H4 (cell line): Measurements from ENCODE around the gene RPAP2. TPM values are rescaled to one million over a fixed set of nuclear protein-coding genes. Genes with fewer than 3 reads are reported as not detected.
"Not testable (repeated sequence)": the region's sequence is repeated elsewhere in the genome, so short reads cannot be mapped to it uniquely, and the experiment has no call there.

Experiments
- DNase-seq: peaks from one replicate; pipeline ENCODE4 v3.0.0-alpha.2; 2015; ENCODE audit warnings: low spot score
- total RNA-seq: library from RNA; depleted of rRNA; stranded (reverse); fragments of >200 nt; shearing (Covaris generic); gene quantifications from 2 replicates; pipeline ENCODE4 v1.2.3, GENCODE V29; 2014

The RPAP2 gene
- total RNA-seq, 1 experiment from 2014 or later, result 19.8 TPM

GRCh38 chr1:92376345-92376744 is 77.5 kb downstream of the RPAP2 start:
- no peak for DNase-seq

DNA sequence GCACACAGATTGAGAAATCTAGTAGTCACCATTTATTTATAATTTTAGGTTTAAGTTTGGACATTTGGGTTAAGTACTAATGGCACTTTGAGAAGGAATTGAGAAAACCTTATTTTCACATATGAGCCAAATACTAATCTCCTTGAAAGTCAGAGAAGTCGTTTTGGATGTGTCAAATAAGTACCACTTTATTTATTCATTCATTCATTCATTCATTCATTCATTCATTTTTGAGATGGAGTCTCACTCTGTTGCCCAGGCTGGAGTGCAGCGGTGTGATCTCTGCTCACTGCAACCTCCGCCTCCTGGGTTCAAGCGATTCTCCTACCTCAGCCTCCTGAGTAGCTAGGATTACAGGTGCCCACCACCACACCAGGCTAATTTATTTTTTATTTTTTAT is 79.1 kb downstream of the RPAP2 start:
- not testable (repeated sequence) for DNase-seq

DNA sequence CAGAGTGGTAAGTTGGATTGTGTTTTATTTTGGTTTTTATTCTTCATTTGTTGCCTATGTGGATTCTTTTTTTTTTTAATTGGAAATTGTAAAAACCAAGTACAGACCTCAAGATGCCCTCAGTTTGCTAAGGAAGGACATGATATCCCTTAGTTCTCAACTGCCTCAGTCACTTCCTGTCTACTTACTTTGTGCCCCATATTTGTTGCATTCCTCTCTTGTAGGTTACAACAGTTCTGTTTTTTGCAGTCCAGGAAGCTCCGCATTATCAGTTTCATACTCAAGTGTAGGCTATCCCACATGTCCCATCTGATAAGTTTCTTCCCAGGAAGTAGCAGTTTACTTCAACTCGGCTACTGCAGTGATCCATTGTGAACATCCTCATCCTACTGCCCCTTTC is 82.0 kb downstream of the RPAP2 start:
- no peak for DNase-seq

GRCh38 chr1:92393966-92394365 is 95.1 kb downstream of the RPAP2 start:
- not testable (repeated sequence) for DNase-seq

- DNase-seq, result no peak
Measured at GRCh38 chr1:92398519-92398918, 99.7 kb downstream of the RPAP2 start.

- DNase-seq, result no peak
Measured at GRCh38 chr1:92399076-92399475, 100.2 kb downstream of the RPAP2 start.

DNA sequence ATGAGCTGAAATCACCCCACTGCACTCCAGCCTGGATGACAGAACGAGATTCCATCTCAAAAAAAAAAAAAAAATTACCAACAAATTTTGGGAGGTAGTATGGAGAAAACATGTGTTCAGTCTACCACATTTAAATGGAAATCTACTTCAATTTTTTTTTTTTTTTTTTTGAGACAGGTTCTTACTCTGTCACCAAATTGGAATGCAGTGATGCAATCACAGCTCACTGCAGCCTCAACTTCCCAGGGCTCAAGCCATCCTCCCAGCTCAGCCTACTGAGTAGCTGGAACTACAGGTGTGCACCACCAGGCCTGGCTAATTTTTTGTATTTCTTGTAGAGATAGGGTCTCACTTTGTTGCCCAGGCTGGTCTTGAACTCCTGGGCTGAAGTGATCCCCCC is 105.8 kb downstream of the RPAP2 start:
- no peak for DNase-seq

DNA sequence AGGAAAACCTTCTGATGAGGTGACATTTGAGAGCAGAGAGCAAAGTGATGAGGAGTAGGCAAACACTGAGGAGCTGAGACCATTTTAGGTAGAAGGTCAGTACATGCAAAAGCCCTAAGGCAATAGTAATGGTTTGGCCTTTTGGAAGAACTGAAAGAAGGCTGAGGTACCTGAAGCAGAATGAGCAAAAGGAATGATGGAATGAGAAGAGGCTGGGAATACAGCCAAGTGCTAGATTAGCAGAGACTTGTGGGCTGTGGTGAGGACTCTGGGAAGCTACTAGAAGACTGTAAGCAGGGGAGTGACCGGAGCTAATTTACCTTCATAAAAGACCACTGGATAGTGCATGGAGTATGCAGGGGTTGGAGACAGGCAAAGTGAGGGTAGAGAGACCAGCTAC is 110.0 kb downstream of the RPAP2 start:
- DNase-seq, result peak; percentile 26

DNA sequence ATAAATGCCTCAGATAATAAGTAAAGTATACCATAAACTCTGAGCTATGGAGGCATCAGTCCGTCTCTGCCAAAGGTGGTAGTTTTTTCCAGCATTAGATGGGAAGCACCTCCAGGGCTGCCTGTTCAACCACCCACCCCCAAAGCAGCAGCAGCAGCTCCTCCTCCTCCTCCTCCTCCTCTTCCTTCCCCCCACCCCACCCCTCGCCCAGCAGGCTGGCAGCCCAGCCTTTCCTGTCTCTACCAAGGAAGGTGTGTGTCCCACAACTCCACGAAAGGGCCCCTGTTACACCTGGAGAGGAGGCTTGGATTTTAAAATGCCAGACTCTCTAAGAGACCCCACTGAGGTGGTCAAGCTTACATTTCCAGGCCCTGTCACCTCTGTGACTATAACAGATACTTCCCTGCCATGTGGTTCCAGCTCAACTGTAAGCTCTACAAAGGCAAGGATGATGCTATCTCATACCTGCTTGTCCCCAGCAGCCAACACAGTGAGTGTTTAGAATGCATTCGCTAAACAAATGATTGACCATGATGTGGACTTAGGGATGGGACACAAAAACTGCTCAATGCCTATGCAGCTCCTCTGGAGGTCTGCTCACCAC is 111.2 kb downstream of the RPAP2 start:
- no peak for DNase-seq

GRCh38 chr1:92410706-92411105 is 111.8 kb downstream of the RPAP2 start:
- no peak for DNase-seq

GRCh38 chr1:92411511-92411910 is 112.7 kb downstream of the RPAP2 start:
- DNase-seq, result peak; percentile 10

DNA sequence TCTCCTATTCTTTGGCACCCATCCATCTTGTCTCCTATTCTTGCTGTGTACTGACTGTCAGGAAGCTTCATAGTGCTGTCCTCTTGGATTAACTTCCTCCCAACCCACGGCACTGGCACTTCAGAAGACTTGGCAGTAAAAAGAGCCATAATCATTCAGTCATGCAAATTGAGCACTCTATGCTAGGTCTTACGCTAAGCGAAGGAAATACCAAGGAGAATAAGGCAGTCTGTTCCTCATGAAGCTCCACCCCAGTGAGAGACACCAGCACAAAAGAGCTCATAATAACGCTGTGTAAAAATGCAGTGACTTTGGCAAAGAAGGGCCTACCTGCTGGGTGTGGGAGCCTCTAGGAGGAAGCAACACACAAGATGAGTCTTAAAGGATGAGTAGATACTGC is 120.8 kb downstream of the RPAP2 start:
- no peak for DNase-seq

DNA sequence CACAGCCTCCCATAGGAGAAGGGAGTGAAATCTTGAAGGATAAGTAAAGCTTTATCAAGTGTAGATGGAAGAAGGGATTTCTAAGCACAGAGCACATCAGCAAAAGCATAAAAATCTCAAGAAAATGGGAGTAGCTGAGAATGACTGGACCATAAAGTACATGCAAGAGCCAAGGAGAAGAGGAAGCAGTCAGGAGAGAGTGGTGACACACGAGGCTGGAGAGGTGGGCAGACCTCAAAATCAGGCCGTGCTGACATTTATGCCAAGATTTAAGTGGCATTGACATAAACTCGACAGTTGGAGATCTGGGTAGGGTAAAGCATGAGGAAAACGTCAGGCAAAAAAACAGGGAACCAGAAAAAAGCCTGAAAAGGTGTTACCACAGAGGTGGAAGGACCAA is 125.5 kb downstream of the RPAP2 start:
- no peak for DNase-seq

GRCh38 chr1:92425617-92426016 is 126.8 kb downstream of the RPAP2 start:
- DNase-seq, result no peak

DNA sequence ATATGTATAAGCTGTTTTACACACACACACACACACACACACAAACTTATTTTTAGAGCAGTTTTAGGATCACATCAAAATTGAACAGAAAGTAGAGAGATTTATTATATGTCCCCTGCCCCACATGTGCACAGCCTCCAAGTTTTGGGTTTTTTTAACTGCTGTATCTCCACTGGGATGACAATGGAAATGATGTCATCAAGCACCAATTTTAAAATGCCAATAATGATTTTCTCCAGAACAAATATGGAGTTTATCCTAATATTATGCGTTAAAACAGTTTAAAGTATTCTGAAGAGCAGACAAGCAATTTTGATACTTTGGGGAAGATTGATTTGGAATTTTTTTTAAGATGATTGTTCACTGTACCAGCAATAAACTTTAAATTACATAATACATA is 131.2 kb downstream of the RPAP2 start:
- no peak for DNase-seq

GRCh38 chr1:92434572-92434971 is 135.7 kb downstream of the RPAP2 start:
- DNase-seq, result not testable (repeated sequence)

DNA sequence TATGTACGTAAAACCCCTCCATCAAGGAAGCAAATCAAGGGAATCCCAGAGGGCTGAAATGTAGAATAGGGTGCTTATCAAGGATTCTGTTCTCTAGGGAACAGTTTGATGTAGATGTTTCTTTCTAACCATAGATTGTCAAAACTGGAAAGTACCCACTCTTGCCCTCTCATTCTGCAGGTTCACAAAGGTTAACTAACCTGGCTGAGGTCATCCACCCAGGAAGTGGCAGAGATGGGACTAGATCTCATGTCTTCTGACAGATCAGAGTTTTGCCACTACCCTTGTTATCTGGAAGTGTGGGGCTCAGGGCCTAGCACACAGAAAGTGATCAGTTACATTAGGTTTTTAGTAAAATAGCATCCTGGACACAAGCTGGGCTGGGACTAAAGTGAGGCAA is 140.4 kb downstream of the RPAP2 start:
- no peak for DNase-seq

DNA sequence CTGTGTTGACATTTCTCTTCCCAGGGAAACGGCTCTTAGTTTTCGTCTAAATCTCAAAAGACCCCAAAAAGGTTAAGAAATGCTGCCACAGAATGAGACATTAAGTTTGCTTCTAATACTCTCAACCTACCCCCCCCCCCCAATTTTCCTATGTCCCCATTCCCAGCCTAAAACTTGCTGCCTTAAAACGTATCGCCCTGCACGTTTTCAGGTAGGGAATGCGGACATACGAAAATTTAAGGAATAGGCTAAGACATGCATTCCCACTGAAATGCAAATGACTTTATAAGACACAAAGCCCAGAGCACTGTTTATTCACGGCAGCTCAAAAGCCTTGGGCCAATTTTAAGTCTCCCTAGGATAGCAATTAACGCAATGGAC is 142.4 kb downstream of the RPAP2 start:
- DNase-seq, result no peak

DNA sequence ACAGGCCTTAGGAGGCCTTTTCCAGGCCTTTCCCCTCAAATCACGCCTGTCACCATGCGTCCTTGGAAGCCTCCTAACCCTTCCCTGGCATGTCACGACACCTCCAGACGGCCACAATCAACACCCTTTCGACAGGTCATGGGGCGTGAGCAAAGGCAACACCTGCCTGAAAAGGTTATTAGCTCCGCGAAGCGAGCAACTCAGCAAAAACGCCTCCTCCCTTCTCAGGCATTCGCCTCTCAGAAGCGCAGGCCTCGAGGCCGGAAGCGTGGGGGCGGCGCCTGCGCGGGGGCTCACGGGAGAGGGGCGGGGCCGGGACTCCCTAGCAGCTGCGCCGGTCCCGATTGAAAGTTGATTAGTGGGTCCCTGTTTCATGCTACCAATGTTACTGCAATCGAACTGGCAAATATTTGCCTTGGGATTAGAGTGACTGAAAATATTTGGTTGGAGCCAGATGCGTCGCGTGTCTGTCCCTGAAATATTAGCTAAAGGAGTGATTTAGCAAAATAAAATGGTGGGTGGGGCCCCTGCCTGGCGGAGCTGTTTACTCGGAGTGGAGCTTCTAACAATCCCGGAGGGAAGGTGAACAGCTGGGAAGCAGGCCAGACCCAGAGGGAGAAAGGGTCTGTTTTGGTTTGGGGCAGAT is 143.0 kb downstream of the RPAP2 start:
- DNase-seq, result no peak

GRCh38 chr1:92442351-92442750 is 143.5 kb downstream of the RPAP2 start:
- DNase-seq, result no peak

DNA sequence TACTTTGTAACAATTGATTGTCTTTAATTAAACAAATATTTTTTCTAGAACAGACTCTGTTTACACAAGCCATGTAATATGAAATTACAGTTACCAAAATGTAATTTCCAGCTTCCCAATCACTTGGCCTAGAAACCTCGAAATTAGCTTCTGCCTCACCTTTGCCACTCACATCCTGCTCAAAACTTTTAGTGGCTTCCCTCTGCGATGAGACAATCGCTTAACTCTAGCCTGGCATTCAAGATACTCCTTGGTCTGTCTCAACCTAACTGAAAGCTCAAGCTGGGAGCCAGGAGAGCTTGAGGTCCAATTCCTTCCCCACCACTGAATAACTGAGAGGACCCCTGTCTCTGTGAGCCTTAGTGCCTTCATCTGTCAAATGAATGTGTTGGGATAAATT is 145.0 kb downstream of the RPAP2 start:
- DNase-seq, result no peak

- no peak for DNase-seq
Measured at GRCh38 chr1:92444351-92444750, 145.5 kb downstream of the RPAP2 start.

- no peak for DNase-seq
Measured at GRCh38 chr1:92445865-92446264, 147.0 kb downstream of the RPAP2 start.

GRCh38 chr1:92446546-92446945 is 147.7 kb downstream of the RPAP2 start:
- no peak for DNase-seq
